Measurements from ENCODE around the gene JADE2. TPM values are rescaled to one million over a fixed set of nuclear protein-coding genes. Genes with fewer than 3 reads are reported as not detected.

JADE2 gene
- total RNA-seq, 1 experiment from 2014 or later: 39.9 TPM

DNA sequence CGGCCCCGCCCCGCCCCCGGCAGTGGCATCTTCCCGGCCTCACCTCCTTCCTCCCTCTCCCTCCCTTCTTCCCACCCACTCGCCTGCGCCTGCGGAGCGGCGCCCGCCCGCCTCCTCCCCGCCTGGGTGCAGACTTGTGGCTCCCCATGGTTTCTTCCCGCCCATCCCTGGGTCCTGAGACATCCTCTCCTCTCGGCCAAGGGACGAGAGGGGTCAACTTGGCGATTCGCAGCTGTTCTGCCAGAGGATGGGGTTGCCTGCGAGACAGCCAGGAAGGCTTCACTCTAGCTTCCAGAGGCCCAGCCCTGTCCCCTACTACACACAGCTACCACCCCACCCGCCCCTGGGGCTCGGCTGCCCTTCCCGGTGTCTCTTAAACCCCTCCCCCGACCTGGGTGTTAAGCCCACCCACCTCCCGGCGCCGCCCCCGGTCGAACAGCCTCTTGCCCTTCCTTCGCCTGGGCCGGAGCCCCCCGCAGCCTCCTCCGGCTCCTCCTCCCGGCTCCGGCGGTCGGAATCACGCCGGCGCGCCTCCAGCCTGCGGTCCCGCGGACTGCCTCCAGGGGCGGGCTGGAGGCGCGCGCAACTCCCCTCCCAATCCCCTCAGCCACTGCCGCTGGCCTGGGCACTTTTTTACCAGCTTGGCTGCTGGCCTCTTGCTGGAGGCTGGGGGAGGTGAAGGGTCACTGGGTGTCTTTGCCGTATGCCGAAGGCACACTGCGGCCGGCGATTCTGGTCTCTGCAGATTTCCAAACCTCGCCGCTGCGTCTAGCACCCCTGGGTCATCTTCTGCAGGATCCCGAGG lies 1.9 kb downstream of the JADE2 start:
- H3K79me2 ChIP-seq (ENCODE audit: insufficient read depth, low read length): peaks cover 35% of the 10 kb centered on the region
- no peak overlapping the region for H2AFZ ChIP-seq (ENCODE audit: low read depth, low read length, poor library complexity, severe bottlenecking)
- no peaks in the 10 kb centered on the region for H3K27me3 ChIP-seq (ENCODE audit: insufficient read depth, low read length)
- TF ChIP-seq SRF (IDR thresholded peaks at IDR 0.05; ENCODE audit: low read depth): no peak
- TF ChIP-seq ZFX (IDR thresholded peaks at IDR 0.05): peak; percentile 24; the same call in 1 of the 2 replicates
- TF ChIP-seq, protein P1, sequence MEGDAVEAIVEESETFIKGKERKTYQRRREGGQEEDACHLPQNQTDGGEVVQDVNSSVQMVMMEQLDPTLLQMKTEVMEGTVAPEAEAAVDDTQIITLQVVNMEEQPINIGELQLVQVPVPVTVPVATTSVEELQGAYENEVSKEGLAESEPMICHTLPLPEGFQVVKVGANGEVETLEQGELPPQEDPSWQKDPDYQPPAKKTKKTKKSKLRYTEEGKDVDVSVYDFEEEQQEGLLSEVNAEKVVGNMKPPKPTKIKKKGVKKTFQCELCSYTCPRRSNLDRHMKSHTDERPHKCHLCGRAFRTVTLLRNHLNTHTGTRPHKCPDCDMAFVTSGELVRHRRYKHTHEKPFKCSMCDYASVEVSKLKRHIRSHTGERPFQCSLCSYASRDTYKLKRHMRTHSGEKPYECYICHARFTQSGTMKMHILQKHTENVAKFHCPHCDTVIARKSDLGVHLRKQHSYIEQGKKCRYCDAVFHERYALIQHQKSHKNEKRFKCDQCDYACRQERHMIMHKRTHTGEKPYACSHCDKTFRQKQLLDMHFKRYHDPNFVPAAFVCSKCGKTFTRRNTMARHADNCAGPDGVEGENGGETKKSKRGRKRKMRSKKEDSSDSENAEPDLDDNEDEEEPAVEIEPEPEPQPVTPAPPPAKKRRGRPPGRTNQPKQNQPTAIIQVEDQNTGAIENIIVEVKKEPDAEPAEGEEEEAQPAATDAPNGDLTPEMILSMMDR (IDR thresholded peaks at IDR 0.05 in 2 of 3, conservative IDR thresholded peaks at IDR 0.05 in 1 of 3; ENCODE audit: borderline replicate concordance in 1 of 3, insufficient read depth in 1 of 3, low read depth in 2 of 3, low read length in 2 of 3): peak in 2 of 3 experiments; percentile 67 to 85; a peak in 4 of 6 replicates
- TF ChIP-seq EGR1 (IDR thresholded peaks at IDR 0.05; ENCODE audit: low read depth): no peak
- peak; percentile 65 for TF ChIP-seq POLR2AphosphoS5 (IDR thresholded peaks at IDR 0.05; ENCODE audit: low read depth, low read length)
- CTCF ChIA-PET: interaction anchor here (0.7 to 2.8 kb wide), 11 partner anchors 16 to 201 kb away, joined by 3 to 12 read pairs (median 3); partner anchors contain the start of gene CDKN2AIPNL
- RAD21 ChIA-PET (ENCODE audit: low non-redundant PET in 1 of 2, low total read pairs in 2 of 2, uncharacterized antibody in 2 of 2, unreplicated experiment in 2 of 2): interaction anchor here (0.6 to 1.2 kb wide), 6 partner anchors 15 to 116 kb away, joined by 3 to 9 read pairs (median 4); no protein-coding TSS in a partner anchor
- ATAC-seq (peak; percentile 70), DNase-seq (ENCODE audit: low read depth, low spot score) (no peak)
- H3K4me2 ChIP-seq (ENCODE audit: low read length): peak overlapping the region; percentile 99
- intact Hi-C loops (cut with micrococcal nuclease): loop anchor here (1.0 to 5.0 kb wide), 2 partner anchors 50 to 116 kb away; partner anchors contain the start of gene CDKN2AIPNL
- peak overlapping the region; percentile 94 for H3K9ac ChIP-seq (ENCODE audit: low read length)
- no peaks in the 10 kb centered on the region for H3K9me3 ChIP-seq (ENCODE audit: control insufficient read depth in 1 of 2, insufficient read depth in 1 of 2, low read depth in 1 of 2, low read length in 2 of 2)
- H3K36me3 ChIP-seq (ENCODE audit: control insufficient read depth in 1 of 2, insufficient read depth in 2 of 2, low read length in 2 of 2): no peaks in the 10 kb centered on the region
- peak overlapping the region; percentile 83 to 90 for H3K4me3 ChIP-seq (replicated peaks in 1 of 2; ENCODE audit: low read depth in 1 of 2, low read length in 2 of 2)
- no peaks in the 10 kb centered on the region for H3K9me2 ChIP-seq (ENCODE audit: insufficient read depth)
- no peaks in the 10 kb centered on the region for H4K20me1 ChIP-seq (ENCODE audit: insufficient read depth)
- peaks cover 30 to 47% of the 10 kb centered on the region in 2 experiments for H3K4me1 ChIP-seq (ENCODE audit: control insufficient read depth in 1 of 2, insufficient read depth in 2 of 2, low read length in 2 of 2)
- peak overlapping the region; percentile 100 for H3K27ac ChIP-seq (ENCODE audit: low read depth, low read length)
- POLR2A ChIA-PET: interaction anchor here (2.7 to 6.8 kb wide), 2 partner anchors 17 to 61 kb away, joined by 8 to 55 read pairs; no protein-coding TSS in a partner anchor
- BruUV-seq (replicated peaks): no TSS peak
